IPS-11a (cell line): ENCODE data around the gene MARVELD3.
"Not testable (repeated sequence)": the region's sequence is repeated elsewhere in the genome, so short reads cannot be mapped to it uniquely, and the experiment has no call there.

Experiments used
- H3K4me3 ChIP-seq: one replicate; pipeline ENCODE4 v1.5.1; 2013; ENCODE audit warnings: low read depth, low read length, control low read depth

MARVELD3 gene, protein sequence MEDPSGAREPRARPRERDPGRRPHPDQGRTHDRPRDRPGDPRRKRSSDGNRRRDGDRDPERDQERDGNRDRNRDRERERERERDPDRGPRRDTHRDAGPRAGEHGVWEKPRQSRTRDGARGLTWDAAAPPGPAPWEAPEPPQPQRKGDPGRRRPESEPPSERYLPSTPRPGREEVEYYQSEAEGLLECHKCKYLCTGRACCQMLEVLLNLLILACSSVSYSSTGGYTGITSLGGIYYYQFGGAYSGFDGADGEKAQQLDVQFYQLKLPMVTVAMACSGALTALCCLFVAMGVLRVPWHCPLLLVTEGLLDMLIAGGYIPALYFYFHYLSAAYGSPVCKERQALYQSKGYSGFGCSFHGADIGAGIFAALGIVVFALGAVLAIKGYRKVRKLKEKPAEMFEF

DNA sequence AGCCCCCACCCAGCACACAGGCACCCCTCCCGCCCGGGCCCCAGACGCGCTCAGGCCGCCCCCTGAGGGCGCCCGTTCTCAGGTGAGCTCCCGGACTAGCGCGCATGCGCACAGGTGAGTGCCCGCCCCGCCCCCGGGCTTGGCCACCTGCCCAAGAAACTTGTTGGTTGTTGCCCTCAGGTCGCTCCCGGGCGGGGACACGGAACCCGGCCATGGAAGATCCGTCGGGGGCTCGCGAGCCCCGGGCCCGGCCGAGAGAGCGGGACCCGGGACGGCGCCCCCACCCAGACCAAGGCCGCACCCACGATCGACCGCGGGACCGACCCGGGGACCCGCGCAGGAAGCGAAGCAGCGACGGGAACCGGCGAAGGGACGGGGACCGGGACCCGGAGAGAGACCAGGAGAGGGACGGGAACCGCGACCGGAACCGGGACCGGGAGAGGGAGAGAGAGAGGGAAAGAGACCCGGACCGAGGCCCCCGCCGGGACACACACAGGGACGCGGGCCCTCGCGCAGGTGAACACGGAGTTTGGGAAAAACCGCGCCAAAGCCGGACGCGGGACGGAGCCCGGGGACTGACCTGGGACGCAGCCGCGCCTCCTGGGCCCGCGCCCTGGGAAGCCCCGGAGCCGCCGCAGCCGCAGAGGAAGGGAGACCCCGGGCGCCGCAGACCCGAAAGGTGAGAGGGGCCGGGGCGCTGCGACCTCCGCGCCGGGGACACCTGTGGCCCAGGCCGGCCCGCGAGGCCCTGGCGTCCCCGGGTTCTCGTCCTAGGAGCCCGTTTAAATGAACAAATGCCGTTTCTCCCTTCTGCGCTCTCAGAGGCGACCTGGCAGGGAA is at the start of gene MARVELD3:
Gene MARVELD3 (plus strand): TSS at position 167 of the 840 bp plus-strand sequence. CDS start 46 bp downstream, at position 213.
- peak within 1 kb of the TSS; percentile 78 for H3K4me3 ChIP-seq

DNA sequence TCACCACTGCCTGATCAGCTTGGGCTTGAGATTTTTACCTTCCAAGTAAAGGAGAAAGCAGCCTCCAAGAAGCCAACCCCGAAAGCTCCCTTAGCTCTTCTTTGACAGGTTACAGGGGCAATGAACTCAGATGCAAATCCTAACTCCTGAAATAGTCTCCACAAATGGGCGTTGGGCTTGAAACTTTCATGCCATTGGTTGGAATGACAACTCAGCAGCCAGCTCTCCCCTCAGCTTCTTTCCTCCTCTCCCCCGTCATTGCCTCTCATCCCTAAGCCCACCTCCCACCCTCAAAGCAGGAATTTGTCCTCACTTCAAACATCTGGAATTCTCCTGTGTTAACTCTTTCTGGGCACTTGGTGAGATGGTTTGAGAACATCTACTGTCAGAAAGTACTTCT is 49.0 kb upstream of the MARVELD3 start, which contains the start of gene TAT:
Gene TAT (minus strand): TSS at position 122 of the 400 bp plus-strand sequence. CDS start 677 bp downstream, outside the sequence.
- H3K4me3 ChIP-seq, result no peak within 1 kb of the TSS

DNA sequence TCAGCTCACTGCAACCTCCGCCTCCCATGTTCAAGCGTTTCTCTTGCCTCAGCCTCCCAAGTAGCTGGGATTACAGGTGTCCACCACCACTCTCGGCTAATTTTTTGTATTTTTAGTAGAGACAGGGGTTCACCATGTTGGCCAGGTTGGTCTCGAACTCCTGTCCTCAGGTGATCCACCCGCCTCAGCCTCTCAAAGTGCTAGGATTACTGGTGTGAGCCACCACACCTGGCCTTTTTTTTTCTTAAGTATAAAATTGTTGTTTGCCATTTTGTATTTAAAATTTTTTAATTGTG is 43.5 kb upstream of the MARVELD3 start:
- H3K4me3 ChIP-seq, result not testable (repeated sequence)

DNA sequence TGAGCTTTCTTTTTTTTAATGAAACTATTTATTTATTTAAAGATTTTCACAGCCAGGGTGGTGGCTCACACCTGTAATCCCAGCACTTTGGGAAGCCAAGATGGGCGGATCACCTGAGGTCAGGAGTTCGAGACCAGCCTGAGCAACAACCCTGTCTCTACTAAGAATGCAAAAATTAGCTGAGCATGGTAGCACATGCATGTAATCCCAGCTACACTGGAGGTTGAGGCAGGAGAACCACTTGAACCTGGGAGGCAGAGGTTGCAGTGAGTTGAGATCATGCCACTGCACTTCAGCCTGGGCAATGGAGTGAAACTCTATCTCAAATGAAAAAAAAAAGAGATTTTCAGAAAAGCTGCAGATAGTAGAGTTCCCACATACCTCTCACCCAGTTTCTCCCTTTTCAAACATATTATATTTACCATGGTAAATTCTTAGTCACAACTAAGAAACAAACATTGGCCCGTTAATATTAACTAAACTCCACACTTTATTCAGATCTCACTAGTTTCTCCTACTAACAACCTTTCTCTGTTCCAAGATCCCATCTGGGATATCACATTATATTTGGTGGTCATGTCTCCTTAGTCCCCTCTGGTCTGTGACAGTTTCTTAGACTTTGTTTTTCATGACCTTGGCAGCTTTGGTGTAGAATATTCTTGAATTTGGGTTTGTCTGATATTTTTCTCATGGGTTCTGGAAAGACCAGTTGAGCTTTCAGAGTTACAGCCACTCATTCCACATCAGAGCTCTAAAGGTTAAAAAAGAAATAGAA is 41.3 kb upstream of the MARVELD3 start:
- H3K4me3 ChIP-seq, result no peak overlapping the region

DNA sequence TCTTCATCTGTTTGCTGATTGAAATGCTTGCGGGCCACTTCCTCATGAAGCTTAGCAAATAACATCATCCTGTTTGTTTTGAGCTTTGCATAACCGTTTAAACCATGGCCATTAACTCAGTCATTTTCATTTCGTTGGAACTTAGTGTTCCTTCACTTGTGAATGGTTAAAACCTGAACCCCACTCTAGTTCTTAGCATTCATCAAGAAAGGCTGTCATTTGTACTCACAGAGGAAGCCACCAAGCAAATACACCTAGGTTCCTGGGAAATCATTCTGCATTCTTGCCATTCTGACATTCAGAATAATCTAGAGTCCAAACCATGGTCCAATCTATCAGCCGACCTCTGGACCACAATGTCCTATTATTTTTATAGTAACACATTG is 40.7 kb upstream of the MARVELD3 start:
- H3K4me3 ChIP-seq, result no peak overlapping the region

DNA sequence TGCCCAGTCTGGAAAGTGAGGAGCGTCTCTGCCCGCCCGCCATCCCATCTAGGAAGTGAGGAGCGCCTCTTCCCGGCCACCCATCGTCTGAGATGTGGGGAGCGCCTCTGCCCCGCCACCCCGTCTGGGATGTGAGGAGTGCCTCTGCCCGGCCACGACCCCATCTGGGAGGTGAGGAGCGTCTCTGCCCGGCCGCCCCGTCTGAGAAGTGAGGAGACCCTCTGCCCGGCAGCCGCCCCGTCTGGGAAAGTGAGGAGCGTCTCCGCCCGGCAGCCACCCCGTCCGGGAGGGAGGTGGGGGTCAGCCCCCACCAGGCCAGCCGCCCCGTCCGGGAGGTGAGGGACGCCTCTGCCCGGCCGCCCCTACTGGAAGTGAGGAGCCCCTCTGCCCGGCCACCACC is 36.6 kb upstream of the MARVELD3 start:
- H3K4me3 ChIP-seq, result not testable (repeated sequence)

DNA sequence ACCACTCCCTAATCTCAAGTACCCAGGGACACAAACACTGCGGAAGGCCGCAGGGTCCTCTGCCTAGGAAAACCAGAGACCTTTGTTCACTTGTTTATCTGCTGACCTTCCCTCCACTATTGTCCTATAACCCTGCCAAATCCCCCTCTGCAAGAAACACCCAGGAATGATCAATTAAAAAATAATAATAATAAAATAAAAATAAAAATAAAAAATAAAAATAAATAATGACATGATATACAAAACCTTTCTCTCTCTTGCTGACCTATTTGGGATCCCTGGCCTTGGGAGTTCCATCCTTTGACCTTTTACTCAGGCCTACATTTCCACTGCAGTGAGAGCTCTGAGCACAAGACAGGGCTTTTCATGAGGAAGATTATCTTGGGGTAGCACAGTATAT is 35.9 kb upstream of the MARVELD3 start:
- not testable (repeated sequence) for H3K4me3 ChIP-seq

DNA sequence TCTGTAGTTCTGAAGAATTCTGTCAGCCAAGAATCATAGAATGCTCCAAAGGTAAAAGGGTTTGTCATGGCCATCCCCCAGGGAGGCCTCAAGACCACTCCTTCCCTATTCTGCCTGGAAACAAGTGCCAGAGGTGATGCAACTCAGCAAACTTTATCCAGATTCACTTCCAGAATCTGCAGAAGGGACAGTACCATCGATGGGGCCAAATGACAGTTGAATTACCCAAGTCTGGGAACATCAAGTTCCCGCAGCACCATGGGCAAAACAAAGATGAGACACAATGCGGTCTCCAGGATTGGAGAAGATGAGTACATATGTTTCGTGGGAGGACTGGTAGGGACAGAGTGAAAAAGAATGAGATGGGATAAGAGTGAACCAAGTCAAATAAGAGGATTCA is 35.4 kb upstream of the MARVELD3 start:
- no peak overlapping the region for H3K4me3 ChIP-seq

DNA sequence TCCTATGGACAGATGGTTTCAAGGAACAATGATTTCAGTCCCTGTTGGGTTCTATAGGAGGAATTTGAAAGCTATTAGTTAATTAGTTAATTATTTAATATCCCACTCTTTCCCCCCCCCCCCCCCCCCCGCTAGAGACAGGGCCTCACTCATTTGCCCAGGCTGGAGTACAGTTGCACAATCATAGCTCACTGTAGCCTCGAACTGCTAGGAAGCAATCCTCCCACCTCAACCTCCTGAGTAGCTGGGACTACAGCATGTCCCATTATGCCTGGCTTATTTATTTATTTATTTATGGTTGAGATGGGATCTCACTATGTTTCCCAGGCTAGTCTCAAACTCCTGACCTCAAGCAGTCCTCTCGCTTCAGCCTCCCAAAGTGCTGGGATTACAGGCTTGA is 34.1 kb upstream of the MARVELD3 start:
- no peak overlapping the region for H3K4me3 ChIP-seq

DNA sequence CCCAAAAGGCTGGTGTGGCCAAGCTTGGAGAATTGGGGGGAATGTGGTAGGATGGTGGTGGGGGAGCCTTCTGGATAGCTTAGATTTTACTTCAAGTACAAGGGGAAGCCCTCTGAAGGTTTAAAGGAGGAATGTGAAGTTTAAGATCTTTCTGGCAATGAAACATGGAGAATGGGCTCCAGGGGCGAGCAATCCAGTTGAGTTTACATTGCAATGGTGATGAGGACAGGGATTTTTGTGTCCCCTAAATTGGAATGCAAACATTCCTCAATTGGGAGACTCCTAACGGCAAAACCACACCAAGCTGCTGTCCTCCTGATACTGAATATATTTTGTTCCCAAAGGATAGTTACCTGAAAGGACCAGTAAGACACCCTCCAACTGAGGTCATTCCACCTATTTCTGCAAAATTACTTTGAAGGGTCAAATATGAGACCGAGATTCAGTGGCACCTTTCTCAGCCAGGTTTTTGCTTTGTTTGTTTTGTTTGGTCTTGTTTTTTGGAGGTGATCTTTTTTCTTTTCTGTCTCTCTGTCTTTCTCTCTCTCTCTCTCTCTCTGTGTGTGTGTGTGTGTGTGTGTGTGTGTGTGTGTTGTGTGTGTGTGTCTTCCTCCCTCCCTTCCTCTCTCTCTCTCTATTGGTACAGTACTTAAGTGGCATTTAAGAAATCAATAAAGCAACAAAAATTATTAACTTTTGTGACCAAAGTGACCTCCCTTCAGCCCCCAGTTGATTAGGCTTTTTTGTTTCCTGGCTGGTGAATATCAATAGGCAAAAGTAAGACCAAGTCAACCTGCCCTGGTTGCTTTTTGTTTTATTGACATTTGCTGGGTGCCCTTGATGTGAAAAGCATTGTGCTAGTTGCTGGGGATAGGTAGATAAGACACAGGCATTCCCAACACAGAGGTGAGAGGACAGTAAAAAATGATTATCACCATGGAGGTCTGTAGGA is 32.7 kb upstream of the MARVELD3 start:
- H3K4me3 ChIP-seq, result no peak overlapping the region

DNA sequence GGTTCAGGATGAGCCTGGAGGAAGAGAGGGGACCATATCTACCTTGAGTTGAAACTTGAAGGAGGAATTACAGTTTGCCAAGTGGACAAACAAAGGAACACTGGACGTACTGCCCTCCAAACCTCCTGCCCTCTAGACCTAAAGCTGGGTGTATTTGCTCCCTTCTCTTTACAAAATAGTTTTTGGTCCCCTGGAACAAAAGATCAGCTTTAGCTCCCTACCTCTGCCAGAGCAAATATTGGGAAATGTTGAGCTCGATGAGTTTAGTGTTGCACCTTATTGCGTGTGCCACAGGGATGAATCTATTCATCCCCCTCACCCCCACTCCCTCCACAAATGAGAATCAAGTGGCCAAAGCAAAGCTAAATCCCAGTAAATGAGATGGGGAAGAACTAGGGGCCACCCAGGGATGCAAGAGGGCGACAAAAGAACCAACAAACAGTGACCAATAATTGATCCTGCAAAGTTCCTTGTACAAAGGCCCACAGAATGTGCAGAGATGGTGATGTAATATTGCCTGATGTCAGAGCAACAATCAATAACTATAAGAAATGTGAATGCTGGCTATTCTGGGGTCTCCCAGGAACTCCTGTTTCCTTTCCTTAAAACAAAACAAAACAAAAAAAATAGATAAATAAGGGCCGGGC is 31.9 kb upstream of the MARVELD3 start:
- no peak overlapping the region for H3K4me3 ChIP-seq

DNA sequence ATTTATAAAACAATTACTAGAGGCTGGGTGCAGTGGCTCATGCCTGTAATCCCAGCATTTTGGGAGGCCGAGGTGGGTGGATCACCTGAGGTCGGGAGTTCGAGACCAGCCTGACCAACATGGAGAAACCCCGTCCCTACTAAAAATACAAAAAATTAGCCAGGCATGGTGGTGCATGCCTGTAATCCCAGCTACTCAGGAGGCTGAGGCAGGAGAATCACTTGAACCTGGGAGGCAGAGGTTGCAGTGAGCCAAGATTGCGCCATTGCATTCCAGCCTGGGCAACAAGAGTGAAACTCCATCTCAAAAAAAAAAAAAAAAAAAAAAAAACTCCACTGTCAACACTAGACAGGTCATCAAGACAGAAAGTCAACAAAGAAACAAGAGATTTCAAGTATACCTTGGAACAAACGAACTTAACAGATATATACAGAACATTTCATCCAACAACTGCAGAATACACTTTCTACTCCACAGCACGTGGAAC is 30.6 kb upstream of the MARVELD3 start:
- not testable (repeated sequence) for H3K4me3 ChIP-seq

DNA sequence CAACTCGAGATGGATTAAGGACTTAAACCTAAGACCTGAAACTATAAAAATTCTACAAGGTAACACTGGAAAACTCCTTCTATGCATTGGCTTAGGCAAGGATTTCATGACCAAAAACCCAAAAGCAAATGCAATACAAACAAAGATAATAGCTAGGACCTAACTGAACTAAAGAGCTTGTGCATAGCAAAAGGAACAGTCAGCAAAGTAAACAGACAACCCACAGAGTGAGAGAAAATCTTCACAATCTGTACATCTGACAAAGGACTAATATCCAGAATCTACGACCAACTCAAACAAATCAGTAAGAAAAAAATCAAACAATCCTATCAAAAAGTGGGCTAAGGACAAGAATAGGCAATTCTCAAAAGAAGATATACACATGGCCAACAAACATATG is 27.6 kb upstream of the MARVELD3 start:
- H3K4me3 ChIP-seq, result not testable (repeated sequence)

DNA sequence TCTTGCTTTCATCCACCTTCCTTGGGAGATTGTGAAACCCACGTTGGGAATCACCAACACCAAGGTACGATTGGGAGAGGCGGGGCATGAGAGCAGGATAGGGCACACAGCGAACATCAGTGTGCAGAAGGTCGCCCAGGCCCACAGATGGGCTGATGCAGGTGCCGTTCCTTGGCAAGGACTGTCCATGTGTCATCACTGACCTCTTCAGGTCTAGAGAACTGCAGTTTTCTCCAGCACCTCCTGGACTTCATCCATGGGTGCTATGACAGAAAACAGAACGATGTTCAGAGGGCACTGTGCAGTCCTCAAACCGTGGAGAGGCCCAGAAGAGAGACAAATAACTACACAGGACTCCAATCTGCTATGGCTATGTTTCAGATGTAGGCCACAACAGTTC is 25.2 kb upstream of the MARVELD3 start:
- no peak overlapping the region for H3K4me3 ChIP-seq

DNA sequence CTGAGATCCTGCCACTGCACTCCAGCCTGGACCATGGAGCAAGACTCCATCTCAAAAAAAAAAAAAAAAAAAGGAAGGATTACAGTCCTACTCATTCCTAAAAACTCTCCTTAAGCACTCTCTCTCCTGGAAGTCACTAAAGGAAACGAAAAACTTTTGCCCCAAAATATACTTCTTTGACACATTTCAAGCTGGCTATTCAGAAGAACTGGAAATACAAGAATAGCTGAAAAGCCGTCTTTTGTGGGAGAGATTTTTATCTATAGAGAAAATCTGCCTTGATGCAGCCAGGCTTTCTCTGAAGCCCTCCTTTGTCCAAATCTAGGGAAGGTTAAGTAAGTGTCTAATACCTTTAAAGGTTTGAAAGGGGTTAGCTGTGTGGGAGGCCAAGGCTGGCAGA is 16.9 kb upstream of the MARVELD3 start:
- H3K4me3 ChIP-seq, result no peak overlapping the region

DNA sequence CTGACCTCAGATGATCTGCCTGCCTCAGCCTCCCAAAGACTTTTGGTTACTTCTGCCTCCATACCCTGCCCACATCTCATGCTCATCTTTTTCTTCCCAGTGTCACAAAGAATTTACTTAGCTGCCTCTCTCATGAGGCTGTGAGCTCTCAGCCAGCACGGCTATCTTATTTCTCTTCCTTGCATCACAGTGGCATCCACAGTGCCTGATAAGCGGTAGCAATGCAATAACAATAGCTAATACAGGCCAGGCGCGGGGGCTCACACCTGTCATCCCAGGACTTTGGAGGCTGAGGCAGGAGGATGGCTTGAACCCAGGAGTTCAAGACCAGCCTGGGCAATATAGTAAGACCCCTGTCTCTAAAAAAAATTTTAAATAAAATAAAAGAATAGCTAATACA is 15.5 kb upstream of the MARVELD3 start:
- H3K4me3 ChIP-seq, result no peak overlapping the region

DNA sequence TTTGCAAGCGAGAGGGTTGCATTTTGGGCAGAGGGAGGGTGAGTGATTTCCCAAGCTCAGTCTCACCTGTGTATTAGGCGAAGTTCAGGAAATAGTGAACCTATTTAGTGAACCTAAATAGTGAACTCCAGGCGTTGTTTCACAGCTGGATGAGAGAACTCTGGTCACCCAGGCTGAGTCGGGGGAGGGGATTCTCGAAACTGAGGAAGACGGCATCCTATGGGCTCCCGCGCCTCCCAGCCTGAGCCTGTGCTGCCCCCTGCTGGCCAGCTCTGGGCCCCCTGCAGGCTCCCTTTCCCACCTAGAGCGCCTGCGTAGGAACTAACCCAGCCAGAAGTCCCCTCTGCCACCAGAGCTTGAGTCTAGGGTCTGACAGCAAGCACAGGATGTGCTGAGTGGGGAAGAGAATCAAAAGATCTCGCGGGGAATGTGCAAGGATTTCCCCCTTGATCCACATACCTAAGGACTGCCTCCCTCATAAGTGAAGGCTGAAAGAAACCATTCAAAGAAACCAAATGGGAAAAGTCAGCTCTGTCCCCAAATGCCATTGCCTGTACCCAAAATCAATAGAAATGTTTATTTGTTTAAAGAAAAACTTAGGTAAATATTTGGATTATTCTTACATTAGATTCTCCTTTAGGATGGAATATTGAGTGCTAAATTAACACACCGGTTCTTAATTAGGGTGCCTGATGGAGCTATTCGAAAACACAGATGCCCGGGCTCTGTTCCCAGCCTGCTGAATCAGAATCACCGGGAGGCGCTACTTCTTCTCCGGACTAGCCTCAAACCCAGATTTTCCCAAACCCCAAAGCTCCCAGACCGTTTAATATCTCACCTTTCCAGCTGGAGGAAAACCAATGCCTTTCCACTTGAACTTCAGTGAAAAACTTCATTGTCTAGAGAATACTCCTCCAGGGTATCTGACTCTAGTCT is 14.8 kb upstream of the MARVELD3 start:
- H3K4me3 ChIP-seq, result no peak overlapping the region

DNA sequence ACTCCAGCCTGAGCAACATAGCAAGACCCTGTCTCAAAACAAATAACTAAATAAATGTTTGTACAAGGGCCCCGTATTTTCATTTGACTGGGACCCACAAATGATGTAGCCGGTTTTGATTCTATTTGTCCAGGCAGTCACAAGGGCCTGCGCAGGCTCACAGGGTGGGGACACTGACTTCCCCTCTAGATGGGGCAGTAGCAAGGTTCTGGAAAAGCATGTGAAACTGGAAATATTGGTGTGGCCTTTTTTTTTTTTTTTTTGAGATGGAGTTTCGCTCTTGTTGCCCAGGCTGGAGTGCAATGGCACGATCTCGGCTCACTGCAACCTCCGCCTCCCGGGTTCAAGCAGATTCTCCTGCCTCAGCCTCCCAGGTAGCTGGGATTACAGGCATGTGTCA is 11.0 kb upstream of the MARVELD3 start:
- H3K4me3 ChIP-seq, result not testable (repeated sequence)

DNA sequence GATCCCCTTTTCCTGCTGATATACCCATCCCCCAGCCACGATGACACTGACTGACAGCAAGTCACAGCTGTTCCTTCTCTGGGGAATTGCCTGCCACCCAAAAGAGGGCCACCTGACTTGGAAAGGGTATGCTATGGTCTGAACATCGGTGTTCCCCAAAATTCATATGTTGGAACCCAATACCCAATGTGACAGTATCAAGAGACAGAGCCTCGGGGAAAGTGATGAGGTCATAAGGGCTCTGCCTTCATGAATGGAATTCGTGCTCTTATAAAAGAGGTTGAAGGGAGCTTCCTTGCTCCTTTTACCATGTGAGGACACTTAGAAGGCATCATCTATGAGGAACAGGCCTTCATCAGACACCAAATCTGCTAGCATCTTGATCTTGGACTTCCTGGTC is 7.6 kb upstream of the MARVELD3 start:
- H3K4me3 ChIP-seq, result no peak overlapping the region
